HepG2 (cell line): ENCODE results near the gene LRBA.

Source experiments
- CTCF ChIP-seq: sonication (generic); formaldehyde crosslinking; IDR thresholded peaks from 2 replicates; pipeline ENCODE4 v1.5.0; 2020; ENCODE audit warnings: mild to moderate bottlenecking, missing genetic modification reagents, moderate library complexity
- DR1 ChIP-seq: sonication (generic); formaldehyde crosslinking; IDR thresholded peaks from 2 replicates; pipeline ENCODE4 v1.8.0; 2021; ENCODE audit warnings: mild to moderate bottlenecking, missing genetic modification reagents, inconsistent platforms
- FOXP4 ChIP-seq: sonication (generic); formaldehyde crosslinking; IDR thresholded peaks from 2 replicates; pipeline ENCODE4 v1.4.0; 2020; ENCODE audit warnings: missing genetic modification reagents
- MIXL1 ChIP-seq: IDR thresholded peaks from 2 replicates; pipeline ENCODE4 v1.6.1; 2016
- RELA ChIP-seq: sonication (generic); formaldehyde crosslinking; IDR thresholded peaks from 2 replicates; pipeline ENCODE4 v1.4.0; 2020; ENCODE audit warnings: missing genetic modification reagents
- ZNF383 ChIP-seq: sonication (generic); formaldehyde crosslinking; IDR thresholded peaks from 2 replicates; pipeline ENCODE4 v1.4.0; 2020; ENCODE audit warnings: missing genetic modification reagents, mild to moderate bottlenecking, borderline replicate concordance
- TF ChIP-seq, protein P1 (sequence below): IDR thresholded peaks from 2 replicates; pipeline ENCODE4 v1.6.1; 2016; ENCODE audit warnings: missing biosample characterization, missing genetic modification reagents, low read depth
- TF ChIP-seq, protein P2 (sequence below): sonication (generic); formaldehyde crosslinking; IDR thresholded peaks from 2 replicates; pipeline ENCODE4 v1.5.0; 2020; ENCODE audit warnings: missing genetic modification reagents, mild to moderate bottlenecking, borderline replicate concordance

DNA sequence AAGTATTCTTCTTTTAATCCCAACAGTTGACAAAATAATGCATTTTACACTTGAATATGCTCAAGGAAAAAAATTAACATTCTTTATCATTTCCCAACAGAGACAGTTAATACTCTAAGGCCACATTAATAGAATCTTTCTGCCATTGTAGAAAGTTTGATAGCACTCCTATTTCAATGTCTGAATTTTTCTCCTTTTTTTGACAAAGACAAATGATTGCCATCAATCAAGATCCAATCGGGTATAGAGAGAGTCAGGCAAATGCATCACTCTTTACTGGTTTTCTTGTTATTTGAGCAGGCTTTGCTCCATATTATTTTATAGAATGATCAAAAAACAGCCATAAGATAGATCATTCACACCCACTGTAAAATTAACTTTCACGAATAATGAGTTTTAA, 387.0 kb downstream of the LRBA start:
- TF ChIP-seq ZNF383 (CRISPR knock-in tag) (no peak), FOXP4 (CRISPR knock-in tag) (no peak), MIXL1 (CRISPR knock-in tag) (no peak), RELA (CRISPR knock-in tag) (no peak), CTCF (CRISPR knock-in tag) (no peak), DR1 (no peak)
- TF ChIP-seq, protein P1, sequence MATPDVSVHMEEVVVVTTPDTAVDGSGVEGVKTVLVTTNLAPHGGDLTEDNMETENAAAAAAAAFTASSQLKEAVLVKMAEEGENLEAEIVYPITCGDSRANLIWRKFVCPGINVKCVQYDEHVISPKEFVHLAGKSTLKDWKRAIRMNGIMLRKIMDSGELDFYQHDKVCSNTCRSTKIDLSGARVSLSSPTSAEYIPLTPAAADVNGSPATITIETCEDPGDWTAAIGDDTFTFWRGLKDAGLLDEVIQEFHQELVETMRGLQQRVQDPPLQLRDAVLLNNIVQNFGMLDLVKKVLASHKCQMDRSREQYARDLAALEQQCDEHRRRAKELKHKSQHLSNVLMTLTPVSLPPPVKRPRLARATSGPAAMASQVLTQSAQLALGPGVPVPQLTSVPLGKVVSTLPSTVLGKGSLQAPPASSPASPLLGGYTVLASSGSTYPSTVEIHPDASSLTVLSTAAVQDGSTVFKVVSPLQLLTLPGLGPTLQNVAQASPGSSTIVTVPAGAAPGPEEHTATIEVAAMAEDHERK (CRISPR knock-in tag), result no peak
- TF ChIP-seq, protein P2, sequence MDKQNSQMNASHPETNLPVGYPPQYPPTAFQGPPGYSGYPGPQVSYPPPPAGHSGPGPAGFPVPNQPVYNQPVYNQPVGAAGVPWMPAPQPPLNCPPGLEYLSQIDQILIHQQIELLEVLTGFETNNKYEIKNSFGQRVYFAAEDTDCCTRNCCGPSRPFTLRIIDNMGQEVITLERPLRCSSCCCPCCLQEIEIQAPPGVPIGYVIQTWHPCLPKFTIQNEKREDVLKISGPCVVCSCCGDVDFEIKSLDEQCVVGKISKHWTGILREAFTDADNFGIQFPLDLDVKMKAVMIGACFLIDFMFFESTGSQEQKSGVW (CRISPR knock-in tag), result no peak
